OCI-LY1 (cell line): Measurements from ENCODE around the gene MEAF6.

Source experiments
- CTCF ChIP-seq: fragments of 200-600 bp; sonication (generic), shearing (Covaris generic); IDR thresholded peaks from 2 replicates; pipeline ENCODE4 v1.5.1; 2017; ENCODE audit warnings: mild to moderate bottlenecking, antibody characterized with exemption, low read length, moderate library complexity, mixed read lengths
- EZH2 ChIP-seq: fragments of 200-600 bp; sonication (generic), shearing (Covaris generic); IDR thresholded peaks from 2 replicates; pipeline ENCODE4 v1.8.0; 2017; ENCODE audit warnings: borderline replicate concordance, mixed run types, mild to moderate bottlenecking, antibody characterized with exemption, low read length, moderate library complexity, mixed read lengths

- no peak for TF ChIP-seq CTCF
- no peak for TF ChIP-seq EZH2
Measured at GRCh38 chr1:37540036-37540785, 25.6 kb upstream of the MEAF6 start.
